ENCODE measurements around the gene ANTXR2.

DNA sequence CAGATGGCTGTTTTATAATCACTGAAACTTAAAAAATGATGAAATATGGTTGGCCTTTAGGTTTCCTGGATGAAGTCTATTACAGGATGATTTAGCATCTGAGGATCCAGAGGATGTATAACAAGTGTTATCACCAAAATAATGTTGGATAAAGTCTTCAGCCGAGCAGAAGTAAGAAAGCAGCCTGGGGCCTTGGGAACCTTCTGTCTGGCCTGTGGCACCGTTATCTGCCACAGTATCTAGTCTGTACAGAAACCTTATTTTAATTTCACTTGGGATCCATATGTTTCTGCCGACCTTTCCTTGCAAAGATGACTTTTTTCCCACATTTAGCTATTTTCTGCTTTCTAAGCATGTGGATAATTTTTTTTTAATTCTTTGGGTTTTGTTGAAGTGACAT is 20.5 kb upstream of the ANTXR2 start:
- TF ChIP-seq POLR2A (IDR thresholded peaks at IDR 0.05) (no peak), CTCF (IDR thresholded peaks at IDR 0.05) (no peak)

All from heart left ventricle (tissue), 13 donors.